Left ventricle myocardium superior (tissue), 1 donor: ENCODE results near the gene SND1. TPM values are rescaled to one million over a fixed set of nuclear protein-coding genes. Genes with fewer than 3 reads are reported as not detected.

Source experiments
- ATAC-seq: fragments of 200-7000 bp; cut with Tn5 transposase; one replicate; pipeline ENCODE4 v1.9.1; 2020; ENCODE audit warnings: mild to moderate bottlenecking, moderate library complexity
- DNase-seq: peaks from one replicate; pipeline ENCODE4 v3.0.0-alpha.2; 2020
- intact Hi-C: fragments of 100-400 bp; cut with micrococcal nuclease; formaldehyde crosslinking; loops from one replicate; pipeline ENCODE4 v1.11.0; 2022
- total RNA-seq: library from RNA; stranded (reverse); fragmentation: NEBNext Ultra II Directional; extraction: Animal tissue kit (Norgen Biotek cat#: 25700); gene quantifications from one replicate; pipeline ENCODE4 v1.2.1, GENCODE V29; 2021
- donor health status: DM: no; HTN: yes; CAD: no; lungs with severe emphysema.

Gene SND1
- total RNA-seq, 1 donor from 2014 or later: 92.3 TPM

- intact Hi-C loops: no loop called here
- DNase-seq: no peak
- ATAC-seq: no peak
Observed at GRCh38 chr7:128053023-128053422, 401.0 kb downstream of the SND1 start.

GRCh38 chr7:128053991-128054390 is 402.0 kb downstream of the SND1 start:
- DNase-seq (no peak), ATAC-seq (no peak)
- intact Hi-C loops: no loop called here

- ATAC-seq: no peak
- intact Hi-C loops: no loop called here
- no peak for DNase-seq
Observed at GRCh38 chr7:128054511-128054910, 402.5 kb downstream of the SND1 start.

GRCh38 chr7:128055637-128056036 is 403.6 kb downstream of the SND1 start:
- no peak for DNase-seq
- ATAC-seq: no peak
- intact Hi-C loops: no loop called here

- intact Hi-C loops: no loop called here
- ATAC-seq: no peak
- no peak for DNase-seq
Observed at GRCh38 chr7:128056901-128057300, 404.9 kb downstream of the SND1 start.

GRCh38 chr7:128057909-128058308 is 405.9 kb downstream of the SND1 start:
- DNase-seq (no peak), ATAC-seq (no peak)
- intact Hi-C loops: no loop called here

GRCh38 chr7:128059143-128059988 is 407.4 kb downstream of the SND1 start:
- DNase-seq (no peak), ATAC-seq (peak; percentile 48)
- intact Hi-C loops: no loop called here

GRCh38 chr7:128060018-128060417 is 408.0 kb downstream of the SND1 start:
- intact Hi-C loops: no loop called here
- ATAC-seq (no peak), DNase-seq (no peak)

- intact Hi-C loops: no loop called here
- ATAC-seq: no peak
Observed at GRCh38 chr7:128063088-128063487, 411.1 kb downstream of the SND1 start.

GRCh38 chr7:128065872-128066271 is 413.9 kb downstream of the SND1 start:
- intact Hi-C loops: no loop called here
- DNase-seq (no peak), ATAC-seq (no peak)

More at GRCh38 chr7:128063088-128063487, 411.1 kb downstream of the SND1 start:
- no peak for DNase-seq

- DNase-seq (no peak), ATAC-seq (no peak)
- intact Hi-C loops: no loop called here
Observed at GRCh38 chr7:128066395-128066794, 414.4 kb downstream of the SND1 start.

GRCh38 chr7:128066858-128067257 is 414.9 kb downstream of the SND1 start:
- intact Hi-C loops: no loop called here
- no peak for DNase-seq
- ATAC-seq: no peak

- no peak for DNase-seq
- ATAC-seq: no peak
- intact Hi-C loops: no loop called here
Observed at GRCh38 chr7:128067983-128068382, 416.0 kb downstream of the SND1 start.

- DNase-seq (no peak), ATAC-seq (no peak)
- intact Hi-C loops: no loop called here
Observed at GRCh38 chr7:128068785-128069184, 416.8 kb downstream of the SND1 start.

GRCh38 chr7:128069373-128070364 is 417.7 kb downstream of the SND1 start:
- ATAC-seq (no peak), DNase-seq (no peak)
- intact Hi-C loops: no loop called here

- DNase-seq (no peak), ATAC-seq (no peak)
- intact Hi-C loops: no loop called here
Observed at GRCh38 chr7:128071376-128071775, 419.4 kb downstream of the SND1 start.

- intact Hi-C loops: no loop called here
- no peak for ATAC-seq
- no peak for DNase-seq
Observed at GRCh38 chr7:128071801-128072200, 419.8 kb downstream of the SND1 start.

- ATAC-seq (no peak), DNase-seq (no peak)
- intact Hi-C loops: no loop called here
Observed at GRCh38 chr7:128073671-128074310, 421.8 kb downstream of the SND1 start.

- ATAC-seq (no peak), DNase-seq (no peak)
- intact Hi-C loops: no loop called here
Observed at GRCh38 chr7:128074336-128074735, 422.3 kb downstream of the SND1 start.

- intact Hi-C loops: no loop called here
- ATAC-seq (no peak), DNase-seq (no peak)
Observed at GRCh38 chr7:128074736-128075135, 422.7 kb downstream of the SND1 start.
